ENCODE data around the gene NUP214.

- TF ChIP-seq, protein P1, sequence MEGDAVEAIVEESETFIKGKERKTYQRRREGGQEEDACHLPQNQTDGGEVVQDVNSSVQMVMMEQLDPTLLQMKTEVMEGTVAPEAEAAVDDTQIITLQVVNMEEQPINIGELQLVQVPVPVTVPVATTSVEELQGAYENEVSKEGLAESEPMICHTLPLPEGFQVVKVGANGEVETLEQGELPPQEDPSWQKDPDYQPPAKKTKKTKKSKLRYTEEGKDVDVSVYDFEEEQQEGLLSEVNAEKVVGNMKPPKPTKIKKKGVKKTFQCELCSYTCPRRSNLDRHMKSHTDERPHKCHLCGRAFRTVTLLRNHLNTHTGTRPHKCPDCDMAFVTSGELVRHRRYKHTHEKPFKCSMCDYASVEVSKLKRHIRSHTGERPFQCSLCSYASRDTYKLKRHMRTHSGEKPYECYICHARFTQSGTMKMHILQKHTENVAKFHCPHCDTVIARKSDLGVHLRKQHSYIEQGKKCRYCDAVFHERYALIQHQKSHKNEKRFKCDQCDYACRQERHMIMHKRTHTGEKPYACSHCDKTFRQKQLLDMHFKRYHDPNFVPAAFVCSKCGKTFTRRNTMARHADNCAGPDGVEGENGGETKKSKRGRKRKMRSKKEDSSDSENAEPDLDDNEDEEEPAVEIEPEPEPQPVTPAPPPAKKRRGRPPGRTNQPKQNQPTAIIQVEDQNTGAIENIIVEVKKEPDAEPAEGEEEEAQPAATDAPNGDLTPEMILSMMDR (IDR thresholded peaks at IDR 0.05; ENCODE audit: insufficient read depth, low read length, poor library complexity, severe bottlenecking): no peak
- no peak for TF ChIP-seq EZH2phosphoT487 (conservative IDR thresholded peaks at IDR 0.05; ENCODE audit: low read length)
These were observed 81.1 kb downstream of the NUP214 start for GRCh38 chr9:131206495-131206894.

Measured in SU-DHL-6 (cell line).